Panc1 (cell line): ENCODE results near the gene CPSF3. TPM values are rescaled to one million over a fixed set of nuclear protein-coding genes. Genes with fewer than 3 reads are reported as not detected.

ENCODE experiments used
- ATAC-seq: fragments of 200-7000 bp; cut with Tn5 transposase; 2 replicates; pipeline ENCODE4 v1.9.1; 2020; ENCODE audit warnings: mild to moderate bottlenecking, moderate library complexity
- BruUV-seq: library from RNA; stranded (reverse); fragments of 400-500 nt; replicated peaks from 2 replicates; lab custom pipeline; 2021; lab: Mats Ljungman, UMichigan
- CTCF ChIA-PET: fragments of 300-600 bp; sonication (Branson Sonifier 250); formaldehyde crosslinking; loops from one replicate; lab custom pipeline; 2022; ENCODE audit warnings: antibody characterized with exemption; lab: Charles Lee
- POLR2A ChIA-PET: fragments of 300-600 bp; sonication (Branson Sonifier 250); formaldehyde crosslinking; loops from one replicate; lab custom pipeline; 2022; ENCODE audit warnings: antibody characterized with exemption; lab: Charles Lee
- DNase-seq: peaks from one replicate; pipeline ENCODE4 v3.0.0-alpha.2; 2010; ENCODE audit warnings: low read depth, low spot score
- H3K27ac ChIP-seq: 2 replicates; pipeline ENCODE4 v1.5.1; 2011; ENCODE audit warnings: mild to moderate bottlenecking, low read length, inconsistent platforms
- H3K27me3 ChIP-seq: fragments of 200-500 bp; sonication (Bioruptor generic); 2 replicates; pipeline ENCODE4 v1.6.0; 2014; ENCODE audit warnings: low read length, inconsistent platforms; ENCODE audit not compliant: control insufficient read depth, insufficient read depth
- H3K36me3 ChIP-seq: fragments of 200-500 bp; sonication (Bioruptor generic); 2 replicates; pipeline ENCODE4 v1.5.1; 2014; ENCODE audit warnings: inconsistent platforms, mild to moderate bottlenecking, low read length, moderate library complexity; ENCODE audit not compliant: control insufficient read depth, insufficient read depth
- H3K4me1 ChIP-seq: 2 replicates; pipeline ENCODE4 v1.5.1; 2011; ENCODE audit warnings: inconsistent platforms, mild to moderate bottlenecking, low read length, moderate library complexity; ENCODE audit not compliant: control insufficient read depth, insufficient read depth
- H3K4me3 ChIP-seq, 2 experiments: 2 replicates each; pipeline ENCODE4 v1.5.1; 2011 to 2012; ENCODE audit warnings: low read depth in 2 of 2, low read length in 2 of 2, mild to moderate bottlenecking in 2 of 2, inconsistent platforms in 1 of 2, moderate library complexity in 1 of 2
- H3K9me3 ChIP-seq: fragments of 200-500 bp; sonication (Bioruptor generic); 2 replicates; pipeline ENCODE4 v1.5.1; 2014; ENCODE audit warnings: low read depth, mild to moderate bottlenecking, inconsistent platforms, low read length, moderate library complexity; ENCODE audit not compliant: control insufficient read depth, insufficient read depth
- CTCF ChIP-seq: fragments of 450-650 bp; IDR thresholded peaks from 2 replicates; pipeline ENCODE4 v1.5.1; 2017; ENCODE audit warnings: mild to moderate bottlenecking
- POLR2AphosphoS5 ChIP-seq: IDR thresholded peaks from 2 replicates; pipeline ENCODE4 v1.6.1; 2012; ENCODE audit warnings: mild to moderate bottlenecking, low read depth, low read length, moderate library complexity
- REST ChIP-seq, 2 experiments: IDR thresholded peaks; 2 replicates each; pipeline ENCODE4 v1.6.1; 2011 to 2012; ENCODE audit warnings: low read depth in 2 of 2, control low read depth in 1 of 2, low read length in 1 of 2, mild to moderate bottlenecking in 1 of 2, moderate library complexity in 1 of 2; ENCODE audit not compliant: insufficient read depth in 1 of 2
- SIN3A ChIP-seq: IDR thresholded peaks from 2 replicates; pipeline ENCODE4 v1.6.1; 2012; ENCODE audit warnings: low read depth, mild to moderate bottlenecking, low read length, moderate library complexity, borderline replicate concordance; ENCODE audit not compliant: insufficient read depth
- TCF7L2 ChIP-seq: IDR thresholded peaks from 2 replicates; pipeline ENCODE4 v1.6.1; 2011; ENCODE audit warnings: mild to moderate bottlenecking, low read depth, low read length, inconsistent platforms
- in situ Hi-C: cut with HindIII; loops from 2 replicates; pipeline ENCODE4 v1.10.0; 2016; ENCODE audit warnings: low sequenced_read_pairs, low pct_unique_long_range_greater_than_20kb
- intact Hi-C: fragments of 100-400 bp; cut with micrococcal nuclease; formaldehyde crosslinking; loops from one replicate; pipeline ENCODE4 v1.10.0; 2022; ENCODE audit not compliant: unreplicated experiment
- total RNA-seq: library from RNA; stranded (reverse); gene quantifications from one replicate; pipeline ENCODE4 v1.2.1, GENCODE V29; 2021; ENCODE audit not compliant: unreplicated experiment

Gene CPSF3
- total RNA-seq, 1 experiment from 2014 or later = 54.1 TPM

DNA sequence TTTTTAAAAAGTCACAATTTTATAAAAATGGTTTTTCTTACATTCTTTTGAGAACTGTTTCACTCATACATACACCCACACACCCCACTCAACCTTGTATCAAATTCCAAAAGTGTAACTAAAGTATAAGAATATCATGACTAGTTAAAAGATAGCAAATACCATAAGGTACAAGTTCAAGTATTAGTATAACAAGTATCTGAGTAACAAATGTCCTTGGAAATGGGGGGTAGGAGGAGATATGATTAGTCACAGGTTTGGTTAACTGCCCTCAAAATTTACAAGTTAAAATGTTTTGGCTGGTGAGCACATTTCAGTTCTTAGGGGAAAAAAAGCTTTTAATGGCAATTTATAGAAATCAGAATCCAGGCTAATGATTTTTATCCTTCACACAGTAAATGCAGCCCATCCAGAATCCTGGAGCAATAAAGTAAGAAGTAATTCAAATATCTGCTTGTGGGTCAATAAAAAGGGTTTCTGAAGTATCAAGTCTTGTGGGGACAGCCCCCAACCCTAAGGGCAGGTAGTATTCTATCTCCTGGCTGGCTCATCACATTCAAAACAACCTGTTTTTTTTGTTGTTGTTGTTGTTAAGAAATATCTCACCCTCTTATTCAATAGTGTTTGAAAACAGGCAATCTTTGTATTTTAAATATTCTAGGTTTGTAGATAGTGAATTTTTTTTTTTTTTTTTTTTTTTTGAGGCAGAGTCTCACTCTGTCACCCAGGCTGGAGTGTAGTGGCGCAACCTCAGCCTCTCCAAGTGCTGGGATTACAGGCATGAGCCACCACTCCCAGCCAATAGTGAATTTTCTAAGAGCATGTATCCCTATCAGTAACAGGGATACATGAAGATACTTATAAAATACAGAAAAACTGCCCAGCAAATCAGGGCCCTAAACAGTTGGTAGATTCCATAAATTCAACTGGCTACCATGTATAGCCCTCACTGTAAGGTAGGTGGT lies 65.4 kb downstream of the CPSF3 start:
- no peak for TF ChIP-seq CTCF
- H3K9me3 ChIP-seq = no peaks in the 10 kb centered on the region
- intact Hi-C loops (no loop called here), in situ Hi-C loops (no loop called here)
- H3K27me3 ChIP-seq = no peaks in the 10 kb centered on the region
- no peak overlapping the region for H3K27ac ChIP-seq
- no peak for DNase-seq
- CTCF ChIA-PET = no interaction called here
- H3K4me1 ChIP-seq = 0 out of 2 replicates have a peak, but pooled peaks cover 2% of the 10 kb centered on the region
- peaks cover 56% of the 10 kb centered on the region for H3K36me3 ChIP-seq
- POLR2A ChIA-PET = no interaction called here
- no peak overlapping the region for H3K4me3 ChIP-seq
- BruUV-seq = no TSS peak
- no peak for ATAC-seq

- no peaks in the 10 kb centered on the region for H3K27me3 ChIP-seq
- H3K36me3 ChIP-seq = peaks cover 64% of the 10 kb centered on the region
- intact Hi-C loops = no loop called here
- no peak overlapping the region for H3K27ac ChIP-seq
- no TSS peak for BruUV-seq
- TF ChIP-seq TCF7L2 = no peak
- no peak for TF ChIP-seq POLR2AphosphoS5
- no peak for TF ChIP-seq SIN3A
- TF ChIP-seq REST (IDR thresholded peaks at IDR 0.05; ENCODE audit: insufficient read depth in 1 of 2, low read depth in 2 of 2, low read length in 1 of 2) = no peak
- TF ChIP-seq CTCF = no peak
- ATAC-seq = no peak
- in situ Hi-C loops = no loop called here
- H3K4me3 ChIP-seq = no peak overlapping the region
- ChIA-PET CTCF (no interaction called here), POLR2A (no interaction called here)
- DNase-seq = no peak
- no peaks in the 10 kb centered on the region for H3K9me3 ChIP-seq
- 0 out of 2 replicates have a peak, but pooled peaks cover 2% of the 10 kb centered on the region for H3K4me1 ChIP-seq
Observed at GRCh38 chr2:9490789-9491188, 67.3 kb downstream of the CPSF3 start.
